Gastroesophageal sphincter (tissue), 3 donors: ENCODE results near the gene LRRC28.

ENCODE experiments used
- POLR2A ChIP-seq, 2 donors: fragments of 450-650 bp; IDR thresholded peaks; one replicate each; pipeline ENCODE4 v1.6.1; 2017; ENCODE audit warnings: antibody characterized with exemption in 2 of 2, mild to moderate bottlenecking in 2 of 2, moderate library complexity in 1 of 2
- TF ChIP-seq, protein P1 (sequence below), 4 experiments: fragments of 200-600 bp in 2 of 4; fragments of 450-650 bp in 2 of 4; sonication (generic) in 1 of 4; IDR thresholded peaks; one replicate each; pipeline ENCODE4 v1.5.1; 2017 to 2019; ENCODE audit warnings: antibody characterized with exemption in 4 of 4, mild to moderate bottlenecking in 2 of 4, moderate library complexity in 2 of 4

DNA sequence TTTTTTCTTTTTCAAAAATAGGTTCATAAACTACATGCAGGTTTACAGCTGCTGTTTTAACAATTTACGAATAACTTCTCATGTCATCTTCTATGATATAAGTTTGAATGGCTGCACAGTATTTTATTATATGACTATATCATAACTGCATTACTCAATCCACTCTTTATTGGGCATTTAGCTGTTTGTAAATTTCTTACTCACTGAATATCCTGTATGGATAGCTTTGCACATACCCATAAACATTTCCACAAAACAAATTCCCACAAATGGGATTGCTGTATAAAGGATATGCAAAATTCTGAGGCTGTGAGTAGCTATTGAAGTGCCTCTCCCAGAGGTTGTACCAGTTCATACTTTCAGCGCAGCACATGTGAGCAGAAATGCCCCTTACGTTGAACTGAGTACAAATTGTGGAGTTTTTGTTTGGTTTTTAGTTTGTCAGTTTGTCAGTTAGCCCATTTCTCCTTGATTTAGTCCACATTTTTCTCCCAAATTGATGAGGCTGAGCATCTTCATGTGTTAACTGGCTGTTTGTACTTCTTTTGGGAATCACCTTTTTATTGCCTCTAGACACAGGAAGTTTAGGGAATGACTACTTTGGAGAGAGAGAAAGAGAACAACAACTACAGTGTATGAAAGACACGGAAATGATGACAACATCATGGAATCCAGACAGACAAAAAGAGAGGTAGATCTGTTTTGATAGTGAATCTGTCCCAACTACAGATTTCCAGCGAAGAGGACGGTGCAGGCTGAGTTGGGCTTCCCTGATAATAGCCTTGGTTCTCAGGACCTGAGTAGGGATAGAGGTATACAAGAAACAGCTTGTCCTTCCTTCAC is 26.7 kb upstream of the LRRC28 start:
- TF ChIP-seq, protein P1, sequence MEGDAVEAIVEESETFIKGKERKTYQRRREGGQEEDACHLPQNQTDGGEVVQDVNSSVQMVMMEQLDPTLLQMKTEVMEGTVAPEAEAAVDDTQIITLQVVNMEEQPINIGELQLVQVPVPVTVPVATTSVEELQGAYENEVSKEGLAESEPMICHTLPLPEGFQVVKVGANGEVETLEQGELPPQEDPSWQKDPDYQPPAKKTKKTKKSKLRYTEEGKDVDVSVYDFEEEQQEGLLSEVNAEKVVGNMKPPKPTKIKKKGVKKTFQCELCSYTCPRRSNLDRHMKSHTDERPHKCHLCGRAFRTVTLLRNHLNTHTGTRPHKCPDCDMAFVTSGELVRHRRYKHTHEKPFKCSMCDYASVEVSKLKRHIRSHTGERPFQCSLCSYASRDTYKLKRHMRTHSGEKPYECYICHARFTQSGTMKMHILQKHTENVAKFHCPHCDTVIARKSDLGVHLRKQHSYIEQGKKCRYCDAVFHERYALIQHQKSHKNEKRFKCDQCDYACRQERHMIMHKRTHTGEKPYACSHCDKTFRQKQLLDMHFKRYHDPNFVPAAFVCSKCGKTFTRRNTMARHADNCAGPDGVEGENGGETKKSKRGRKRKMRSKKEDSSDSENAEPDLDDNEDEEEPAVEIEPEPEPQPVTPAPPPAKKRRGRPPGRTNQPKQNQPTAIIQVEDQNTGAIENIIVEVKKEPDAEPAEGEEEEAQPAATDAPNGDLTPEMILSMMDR (IDR thresholded peaks at IDR 0.05) = no peak
- no peak for TF ChIP-seq POLR2A (IDR thresholded peaks at IDR 0.05)
